ENCODE results near the gene GRAMD1B.

GRCh38 chr11:123392431-123392830, 37.6 kb upstream of the GRAMD1B start:
- TF ChIP-seq CTCF (conservative IDR thresholded peaks at IDR 0.05) (no peak), EZH2 (IDR thresholded peaks at IDR 0.05; ENCODE audit: low read depth) (no peak)
